Measurements from ENCODE around the gene DAGLB. TPM values are rescaled to one million over a fixed set of nuclear protein-coding genes. Genes with fewer than 3 reads are reported as not detected.

The DAGLB gene
- total and polyA plus RNA-seq, 7 experiments from 2014 or later, result 10.5 to 44.3 (median 37.7) TPM

- no peaks in the 10 kb centered on the region for H3K9me3 ChIP-seq (ENCODE audit: control insufficient read depth in 2 of 3, low read length in 3 of 3)
- intact Hi-C loops (cut with micrococcal nuclease), result no loop called here
- H3K36me3 ChIP-seq (ENCODE audit: control insufficient read depth in 2 of 3, insufficient read depth in 3 of 3, low read length in 3 of 3), result peaks cover 0 to 68% (median 12%) of the 10 kb centered on the region in 3 experiments
- ATAC-seq, result no peak
- no peak for DNase-seq
- no peak overlapping the region for H3K27ac ChIP-seq (ENCODE audit: low read depth, low read length)
- H3K36me3 Mint-ChIP-seq, result peaks cover 0 to 39% (median 10%) of the 10 kb centered on the region in 5 donors
- no peak overlapping the region for H3K4me3 Mint-ChIP-seq
- H3K4me1 Mint-ChIP-seq, result peaks cover 3 to 15% (median 10%) of the 10 kb centered on the region in 7 donors
- H3K9me3 Mint-ChIP-seq, result no peaks in the 10 kb centered on the region
- POLR2A ChIA-PET, result no interaction called here
- H3K4me1 ChIP-seq (ENCODE audit: control insufficient read depth in 2 of 2, insufficient read depth in 2 of 2, low read length in 2 of 2), result no peaks in the 10 kb centered on the region
- H3K27ac Mint-ChIP-seq, result peak overlapping the region in 1 of 9 donors; percentile 72
- H3K4me3 ChIP-seq (ENCODE audit: low read length), result no peak overlapping the region
- H3K27me3 ChIP-seq (ENCODE audit: control insufficient read depth in 2 of 2, insufficient read depth in 2 of 2, low read length in 2 of 2), result no peaks in the 10 kb centered on the region
- CTCF ChIA-PET, result no interaction called here
- no peaks in the 10 kb centered on the region for H3K27me3 Mint-ChIP-seq
Measured at GRCh38 chr7:6419310-6419773, 28.4 kb downstream of the DAGLB start.

GRCh38 chr7:6417408-6417807 lies 30.3 kb downstream of the DAGLB start:
- Mint-ChIP-seq H3K9me3 (no peaks in the 10 kb centered on the region), H3K27ac (no peak overlapping the region), H3K27me3 (no peaks in the 10 kb centered on the region), H3K36me3 (peaks cover 0 to 37% (median 8%) of the 10 kb centered on the region in 5 donors), H3K4me1 (peaks cover 0 to 2% (median under 1%) of the 10 kb centered on the region in 7 donors), H3K4me3 (no peak overlapping the region)
- POLR2A ChIA-PET, result interaction anchor here (0.8 kb wide), 1 partner anchor 19 kb away, joined by 3 read pairs; no protein-coding TSS in a partner anchor
- Histone ChIP-seq H3K27ac (ENCODE audit: low read depth, low read length) (no peak overlapping the region), H3K27me3 (ENCODE audit: control insufficient read depth in 2 of 2, insufficient read depth in 2 of 2, low read length in 2 of 2) (no peaks in the 10 kb centered on the region), H3K9me3 (ENCODE audit: control insufficient read depth in 2 of 3, low read length in 3 of 3) (no peaks in the 10 kb centered on the region), H3K4me1 (ENCODE audit: control insufficient read depth in 2 of 2, insufficient read depth in 2 of 2, low read length in 2 of 2) (no peaks in the 10 kb centered on the region), H3K36me3 (ENCODE audit: control insufficient read depth in 2 of 3, insufficient read depth in 3 of 3, low read length in 3 of 3) (peaks cover 0 to 71% (median 19%) of the 10 kb centered on the region in 3 experiments), H3K4me3 (ENCODE audit: low read length) (no peak overlapping the region)
- CTCF ChIA-PET, result no interaction called here
- ATAC-seq (no peak), DNase-seq (no peak)
- intact Hi-C loops (cut with micrococcal nuclease), result no loop called here

GRCh38 chr7:6416516-6417145 lies 31.1 kb downstream of the DAGLB start:
- intact Hi-C loops (cut with micrococcal nuclease), result no loop called here
- Histone ChIP-seq H3K9me3 (ENCODE audit: control insufficient read depth in 2 of 3, low read length in 3 of 3) (no peaks in the 10 kb centered on the region), H3K27ac (ENCODE audit: low read depth, low read length) (no peak overlapping the region), H3K36me3 (ENCODE audit: control insufficient read depth in 2 of 3, insufficient read depth in 3 of 3, low read length in 3 of 3) (peaks cover 0 to 71% (median 15%) of the 10 kb centered on the region in 3 experiments), H3K27me3 (ENCODE audit: control insufficient read depth in 2 of 2, insufficient read depth in 2 of 2, low read length in 2 of 2) (no peaks in the 10 kb centered on the region), H3K4me3 (ENCODE audit: low read length) (no peak overlapping the region), H3K4me1 (ENCODE audit: control insufficient read depth in 2 of 2, insufficient read depth in 2 of 2, low read length in 2 of 2) (no peaks in the 10 kb centered on the region)
- peak overlapping the region in 2 of 9 donors; percentile 8 to 30 for H3K27ac Mint-ChIP-seq
- H3K9me3 Mint-ChIP-seq, result no peaks in the 10 kb centered on the region
- ChIA-PET POLR2A (interaction anchor here (0.8 kb wide), 1 partner anchor 20 kb away, joined by 3 read pairs; no protein-coding TSS in a partner anchor), CTCF (interaction anchor here (0.6 kb wide), 2 partner anchors 671 to 726 kb away, joined by 3 to 4 read pairs; no protein-coding TSS in a partner anchor)
- H3K27me3 Mint-ChIP-seq, result no peaks in the 10 kb centered on the region
- no peak overlapping the region for H3K4me3 Mint-ChIP-seq
- DNase-seq, result no peak
- H3K36me3 Mint-ChIP-seq, result peaks cover 0 to 38% (median 12%) of the 10 kb centered on the region in 5 donors
- peaks cover 0 to 2% (median 0%) of the 10 kb centered on the region in 7 donors for H3K4me1 Mint-ChIP-seq
- no peak for ATAC-seq

GRCh38 chr7:6413637-6414036 lies 34.1 kb downstream of the DAGLB start:
- Histone ChIP-seq H3K27me3 (ENCODE audit: control insufficient read depth in 2 of 2, insufficient read depth in 2 of 2, low read length in 2 of 2) (no peaks in the 10 kb centered on the region), H3K4me1 (ENCODE audit: control insufficient read depth in 2 of 2, insufficient read depth in 2 of 2, low read length in 2 of 2) (no peaks in the 10 kb centered on the region), H3K4me3 (ENCODE audit: low read length) (no peak overlapping the region), H3K36me3 (ENCODE audit: control insufficient read depth in 2 of 3, insufficient read depth in 3 of 3, low read length in 3 of 3) (peaks cover 2 to 80% (median 20%) of the 10 kb centered on the region in 3 experiments), H3K27ac (ENCODE audit: low read depth, low read length) (no peak overlapping the region), H3K9me3 (ENCODE audit: control insufficient read depth in 2 of 3, low read length in 3 of 3) (no peaks in the 10 kb centered on the region)
- no peak overlapping the region for H3K4me3 Mint-ChIP-seq
- CTCF ChIA-PET, result no interaction called here
- H3K27me3 Mint-ChIP-seq, result no peaks in the 10 kb centered on the region
- ATAC-seq (no peak), DNase-seq (no peak)
- H3K9me3 Mint-ChIP-seq, result no peaks in the 10 kb centered on the region
- H3K4me1 Mint-ChIP-seq, result peaks cover 0 to 2% (median 0%) of the 10 kb centered on the region in 7 donors
- peaks cover 0 to 53% (median 20%) of the 10 kb centered on the region in 5 donors for H3K36me3 Mint-ChIP-seq
- H3K27ac Mint-ChIP-seq, result no peak overlapping the region
- POLR2A ChIA-PET, result no interaction called here
- intact Hi-C loops (cut with micrococcal nuclease), result no loop called here

GRCh38 chr7:6409944-6410693 lies 37.6 kb downstream of the DAGLB start:
- CTCF ChIA-PET, result no interaction called here
- no peak overlapping the region for H3K27ac Mint-ChIP-seq

GRCh38 chr7:6409091-6409490 lies 38.7 kb downstream of the DAGLB start:
- Mint-ChIP-seq H3K27ac (peak overlapping the region in 5 of 9 donors; percentile 28 to 86 (median 69)), H3K27me3 (no peaks in the 10 kb centered on the region), H3K9me3 (peaks cover 0 to 1% (median 0%) of the 10 kb centered on the region in 11 donors), H3K36me3 (peaks cover 4 to 57% (median 26%) of the 10 kb centered on the region in 5 donors), H3K4me1 (peaks cover 0 to 2% (median 0%) of the 10 kb centered on the region in 7 donors), H3K4me3 (no peak overlapping the region)
- intact Hi-C loops (cut with micrococcal nuclease), result no loop called here
- Histone ChIP-seq H3K9me3 (ENCODE audit: control insufficient read depth in 2 of 3, low read length in 3 of 3) (no peaks in the 10 kb centered on the region), H3K4me3 (ENCODE audit: low read length) (no peak overlapping the region), H3K27me3 (ENCODE audit: control insufficient read depth in 2 of 2, insufficient read depth in 2 of 2, low read length in 2 of 2) (no peaks in the 10 kb centered on the region), H3K4me1 (ENCODE audit: control insufficient read depth in 2 of 2, insufficient read depth in 2 of 2, low read length in 2 of 2) (no peaks in the 10 kb centered on the region), H3K36me3 (ENCODE audit: control insufficient read depth in 2 of 3, insufficient read depth in 3 of 3, low read length in 3 of 3) (peaks cover 6 to 86% (median 20%) of the 10 kb centered on the region in 3 experiments), H3K27ac (ENCODE audit: low read depth, low read length) (no peak overlapping the region)
- ATAC-seq (no peak), DNase-seq (no peak)
- ChIA-PET POLR2A (no interaction called here), CTCF (no interaction called here)

More at GRCh38 chr7:6409944-6410693, 37.6 kb downstream of the DAGLB start:
- Histone ChIP-seq H3K36me3 (ENCODE audit: control insufficient read depth in 2 of 3, insufficient read depth in 3 of 3, low read length in 3 of 3) (peaks cover 6 to 86% (median 23%) of the 10 kb centered on the region in 3 experiments), H3K9me3 (ENCODE audit: control insufficient read depth in 2 of 3, low read length in 3 of 3) (no peaks in the 10 kb centered on the region), H3K27me3 (ENCODE audit: control insufficient read depth in 2 of 2, insufficient read depth in 2 of 2, low read length in 2 of 2) (no peaks in the 10 kb centered on the region), H3K4me1 (ENCODE audit: control insufficient read depth in 2 of 2, insufficient read depth in 2 of 2, low read length in 2 of 2) (no peaks in the 10 kb centered on the region), H3K27ac (ENCODE audit: low read depth, low read length) (no peak overlapping the region), H3K4me3 (ENCODE audit: low read length) (no peak overlapping the region)
- no peak for ATAC-seq
- no peak for DNase-seq
- Mint-ChIP-seq H3K36me3 (peaks cover 4 to 60% (median 26%) of the 10 kb centered on the region in 5 donors), H3K4me3 (no peak overlapping the region), H3K9me3 (no peaks in the 10 kb centered on the region), H3K27me3 (no peaks in the 10 kb centered on the region), H3K4me1 (peaks cover 0 to 2% (median 0%) of the 10 kb centered on the region in 7 donors)
- POLR2A ChIA-PET, result no interaction called here
- intact Hi-C loops (cut with micrococcal nuclease), result no loop called here
